GM23248 (cell line): ENCODE data around the gene BCKDHB. TPM values are rescaled to one million over a fixed set of nuclear protein-coding genes. Genes with fewer than 3 reads are reported as not detected.

ENCODE experiments used
- DNase-seq: peaks from one replicate; pipeline ENCODE4 v3.0.0-alpha.2; 2015
- H2AFZ ChIP-seq: fragments of 200-600 bp; sonication (generic); 2 replicates; pipeline ENCODE4 v1.6.1; 2016; ENCODE audit warnings: antibody characterized with exemption
- H3F3A ChIP-seq: fragments of 200-600 bp; sonication (generic); 2 replicates; pipeline ENCODE4 v1.6.1; 2016; ENCODE audit warnings: mild to moderate bottlenecking, antibody characterized with exemption, mixed run types; ENCODE audit not compliant: insufficient read depth
- H3K27ac ChIP-seq: fragments of 200-600 bp; sonication (generic); 2 replicates; pipeline ENCODE4 v1.5.1; 2016; ENCODE audit warnings: mild to moderate bottlenecking
- H3K27me3 ChIP-seq: fragments of 200-600 bp; sonication (generic); replicated peaks from 2 replicates; pipeline ENCODE4 v1.6.1; 2016; ENCODE audit warnings: mild to moderate bottlenecking; ENCODE audit not compliant: insufficient read depth
- H3K36me3 ChIP-seq: fragments of 200-600 bp; sonication (generic); 2 replicates; pipeline ENCODE4 v1.6.1; 2016; ENCODE audit warnings: low read depth, mild to moderate bottlenecking
- H3K4me1 ChIP-seq: fragments of 200-600 bp; sonication (generic); 2 replicates; pipeline ENCODE4 v1.6.1; 2016; ENCODE audit warnings: mild to moderate bottlenecking; ENCODE audit not compliant: insufficient read depth
- H3K4me2 ChIP-seq: fragments of 200-600 bp; sonication (generic); one replicate; pipeline ENCODE4 v1.6.1; 2016; ENCODE audit warnings: mild to moderate bottlenecking; ENCODE audit not compliant: unreplicated experiment
- H3K4me3 ChIP-seq: fragments of 200-600 bp; sonication (generic); 2 replicates; pipeline ENCODE4 v1.5.1; 2016; ENCODE audit warnings: mild to moderate bottlenecking
- H3K79me2 ChIP-seq: fragments of 200-600 bp; sonication (generic); 2 replicates; pipeline ENCODE4 v1.6.1; 2016; ENCODE audit warnings: mild to moderate bottlenecking; ENCODE audit not compliant: insufficient read depth
- H3K9ac ChIP-seq: fragments of 200-600 bp; sonication (generic); 2 replicates; pipeline ENCODE4 v1.6.1; 2016; ENCODE audit warnings: mild to moderate bottlenecking
- H3K9me2 ChIP-seq: fragments of 200-600 bp; sonication (generic); 2 replicates; pipeline ENCODE4 v1.6.1; 2016; ENCODE audit warnings: mixed run types, mild to moderate bottlenecking, moderate library complexity; ENCODE audit not compliant: insufficient read depth
- H3K9me3 ChIP-seq: fragments of 200-600 bp; sonication (generic); one replicate; pipeline ENCODE4 v1.6.1; 2017; ENCODE audit warnings: low read depth
- H4K20me1 ChIP-seq: fragments of 200-600 bp; sonication (generic); 2 replicates; pipeline ENCODE4 v1.6.0; 2016; ENCODE audit not compliant: insufficient read depth
- EZH2 ChIP-seq: fragments of 200-600 bp; sonication (generic); IDR thresholded peaks from 2 replicates; pipeline ENCODE4 v1.6.1; 2018; ENCODE audit warnings: antibody characterized with exemption, mild to moderate bottlenecking; ENCODE audit not compliant: insufficient read depth, poor library complexity, severe bottlenecking
- EZH2phosphoT487 ChIP-seq: fragments of 200-600 bp; sonication (generic); IDR thresholded peaks from 2 replicates; pipeline ENCODE4 v1.6.1; 2018; ENCODE audit warnings: antibody characterized with exemption, moderate library complexity, mild to moderate bottlenecking, low read depth; ENCODE audit not compliant: insufficient read depth
- WGBS, 2 experiments: methylation state at CpG; one replicate each; pipeline ENCODE4 v1.1.6; 2015 to 2017; ENCODE audit warnings: low lambda C conversion rate in 2 of 2, low coverage in 1 of 2; ENCODE audit errors: missing lambda C conversion rate in 2 of 2; 5-methylcytosine and 5-hydroxymethylcytosine counted together
- in situ Hi-C: fragments of 300-500 bp; cut with MboI; formaldehyde crosslinking; loops from 2 replicates; pipeline ENCODE4 v1.15.0; 2020
- polyA plus RNA-seq: library from polyadenylated mRNA; unstranded; fragments of >200 nt; fragmentation: Nextera tagmentation; extraction: Ambion mirVana; gene quantifications from 2 replicates; pipeline ENCODE4 v1.2.1, GENCODE V29; 2016
- total RNA-seq: library from RNA; depleted of rRNA; stranded (reverse); fragments of >200 nt; shearing (Covaris generic); gene quantifications from 2 replicates; pipeline ENCODE4 v1.2.3, GENCODE V29; 2014

Gene BCKDHB
- total and polyA plus RNA-seq, 2 experiments from 2014 or later: 18.4 to 33.8 TPM

DNA sequence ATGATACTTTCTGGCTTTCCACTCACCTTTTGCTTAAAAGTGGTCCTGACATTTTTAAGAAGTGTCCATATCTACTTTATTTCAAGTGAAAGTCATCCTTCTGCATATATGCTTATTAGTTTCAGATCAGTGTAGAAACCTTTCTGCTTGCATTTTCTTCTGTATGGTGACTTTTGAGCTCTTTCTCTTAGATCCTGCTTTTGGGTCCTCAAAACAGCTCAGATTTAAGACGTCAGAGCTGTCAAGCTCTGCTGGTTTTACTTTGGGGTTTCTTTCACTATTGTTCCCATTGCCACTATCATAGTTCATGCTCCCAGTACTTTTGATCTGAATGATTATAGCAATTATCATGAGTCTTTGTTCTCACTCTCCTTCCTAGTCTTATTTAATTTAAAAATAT is 41.7 kb downstream of the BCKDHB start:
- H3K9me3 ChIP-seq: no peaks in the 10 kb centered on the region
- H3K27ac ChIP-seq: no peak overlapping the region
- peaks cover 12% of the 10 kb centered on the region for H3K4me1 ChIP-seq
- no peak for DNase-seq
- H2AFZ ChIP-seq: no peak overlapping the region
- H3K9me2 ChIP-seq: 0 out of 2 replicates have a peak, but pooled peaks cover 6% of the 10 kb centered on the region
- WGBS, 2 experiments: 94 to 100% methylated on average over 1 of the region's 1 CpG
- H3K27me3 ChIP-seq: no peaks in the 10 kb centered on the region
- no peaks in the 10 kb centered on the region for H3K79me2 ChIP-seq
- no peaks in the 10 kb centered on the region for H4K20me1 ChIP-seq
- H3F3A ChIP-seq: peaks cover 20% of the 10 kb centered on the region
- H3K36me3 ChIP-seq: 0 out of 2 replicates have a peak, but pooled peaks cover 3% of the 10 kb centered on the region
- H3K4me2 ChIP-seq: no peak overlapping the region
- TF ChIP-seq EZH2phosphoT487 (no peak), EZH2 (no peak)
- H3K4me3 ChIP-seq: no peak overlapping the region
- in situ Hi-C loops: no loop called here
- no peak overlapping the region for H3K9ac ChIP-seq

GRCh38 chr6:80151635-80152034 is 45.2 kb downstream of the BCKDHB start:
- H3K79me2 ChIP-seq: no peaks in the 10 kb centered on the region

DNA sequence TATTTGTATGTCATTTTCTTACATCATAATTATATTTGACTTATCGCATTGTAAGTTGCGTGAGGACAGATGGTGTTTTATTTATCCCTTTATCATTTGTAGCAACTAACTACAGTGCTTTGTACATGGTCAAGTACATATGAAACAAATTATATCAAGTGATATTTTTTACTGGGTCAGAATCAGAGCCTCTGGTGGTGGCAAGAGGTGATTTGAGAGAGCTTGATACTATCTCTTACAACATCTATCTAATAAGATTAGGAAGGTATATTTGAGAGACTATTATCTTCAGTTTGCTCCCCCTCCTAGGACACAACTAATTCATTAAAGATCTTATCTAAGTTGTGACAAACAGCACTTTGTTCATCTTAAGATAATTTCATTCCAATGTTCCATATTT is 47.7 kb downstream of the BCKDHB start:
- no peaks in the 10 kb centered on the region for H3F3A ChIP-seq
- no peak overlapping the region for H2AFZ ChIP-seq
- H3K9ac ChIP-seq: no peak overlapping the region
- H3K27ac ChIP-seq: no peak overlapping the region
- no peaks in the 10 kb centered on the region for H3K9me3 ChIP-seq
- H3K9me2 ChIP-seq: no peaks in the 10 kb centered on the region
- no peak for TF ChIP-seq EZH2
- TF ChIP-seq EZH2phosphoT487: no peak
- H3K4me3 ChIP-seq: no peak overlapping the region
- in situ Hi-C loops: no loop called here
- no peak for DNase-seq
- no peaks in the 10 kb centered on the region for H3K4me1 ChIP-seq
- no peaks in the 10 kb centered on the region for H3K36me3 ChIP-seq
- no peaks in the 10 kb centered on the region for H3K27me3 ChIP-seq
- no peak overlapping the region for H3K4me2 ChIP-seq
- WGBS, 2 experiments: 98 to 100% methylated on average over 2 of the region's 2 CpGs
- no peaks in the 10 kb centered on the region for H3K79me2 ChIP-seq
- H4K20me1 ChIP-seq: no peaks in the 10 kb centered on the region

More at GRCh38 chr6:80151635-80152034, 45.2 kb downstream of the BCKDHB start:
- no peak for TF ChIP-seq EZH2
- TF ChIP-seq EZH2phosphoT487: no peak
- H3K4me1 ChIP-seq: no peaks in the 10 kb centered on the region
- H3K4me2 ChIP-seq: no peak overlapping the region
- no peak overlapping the region for H3K4me3 ChIP-seq
- H2AFZ ChIP-seq: no peak overlapping the region
- H3K9me2 ChIP-seq: no peaks in the 10 kb centered on the region
- WGBS, 2 experiments: 99 to 100% methylated on average over 2 of the region's 2 CpGs
- in situ Hi-C loops: no loop called here
- no peak overlapping the region for H3K27ac ChIP-seq
- H3K9me3 ChIP-seq: no peaks in the 10 kb centered on the region
- H3K27me3 ChIP-seq: no peaks in the 10 kb centered on the region
- no peaks in the 10 kb centered on the region for H3F3A ChIP-seq
- H3K36me3 ChIP-seq: 0 out of 2 replicates have a peak, but pooled peaks cover 3% of the 10 kb centered on the region
- H4K20me1 ChIP-seq: no peaks in the 10 kb centered on the region
- DNase-seq: no peak
- H3K9ac ChIP-seq: no peak overlapping the region

GRCh38 chr6:80156221-80156620 is 49.8 kb downstream of the BCKDHB start:
- TF ChIP-seq EZH2phosphoT487 (no peak), EZH2 (no peak)
- Histone ChIP-seq H3K79me2 (no peaks in the 10 kb centered on the region), H3K4me1 (no peaks in the 10 kb centered on the region), H3K36me3 (no peaks in the 10 kb centered on the region), H3K27ac (no peak overlapping the region), H4K20me1 (no peaks in the 10 kb centered on the region), H3K9me3 (no peaks in the 10 kb centered on the region), H3K27me3 (no peaks in the 10 kb centered on the region), H3F3A (no peaks in the 10 kb centered on the region), H3K9ac (no peak overlapping the region), H3K9me2 (no peaks in the 10 kb centered on the region), H3K4me3 (no peak overlapping the region), H2AFZ (no peak overlapping the region), H3K4me2 (no peak overlapping the region)
- no peak for DNase-seq
- in situ Hi-C loops: no loop called here

- peaks cover 4% of the 10 kb centered on the region for H3K4me1 ChIP-seq
- H3K9ac ChIP-seq: no peak overlapping the region
- no peak for TF ChIP-seq EZH2
- no peak for TF ChIP-seq EZH2phosphoT487
- no peak overlapping the region for H3K4me2 ChIP-seq
- DNase-seq: no peak
- H3K9me3 ChIP-seq: no peaks in the 10 kb centered on the region
- H3K27ac ChIP-seq: no peak overlapping the region
- 93% methylated on average over 2 of the region's 2 CpGs for WGBS, 2 experiments
- H4K20me1 ChIP-seq: no peaks in the 10 kb centered on the region
- no peaks in the 10 kb centered on the region for H3K79me2 ChIP-seq
- no peaks in the 10 kb centered on the region for H3K9me2 ChIP-seq
- no peak overlapping the region for H2AFZ ChIP-seq
- H3K4me3 ChIP-seq: no peak overlapping the region
- no peaks in the 10 kb centered on the region for H3K36me3 ChIP-seq
- 0 out of 2 replicates have a peak, but pooled peaks cover 7% of the 10 kb centered on the region for H3F3A ChIP-seq
- in situ Hi-C loops: no loop called here
- H3K27me3 ChIP-seq: no peaks in the 10 kb centered on the region
Measured at GRCh38 chr6:80158478-80158989, 52.1 kb downstream of the BCKDHB start.
